Hepatocyte (in vitro differentiated cells): Measurements from ENCODE around the gene PARD3B. TPM values are rescaled to one million over a fixed set of nuclear protein-coding genes. Genes with fewer than 3 reads are reported as not detected.

Source experiments
- DNase-seq: peaks from one replicate; pipeline ENCODE4 v3.0.0-alpha.2; 2016; ENCODE audit warnings: low spot score
- H2AFZ ChIP-seq: fragments of 200-600 bp; sonication (generic); 2 replicates; pipeline ENCODE4 v1.6.0; 2016; ENCODE audit warnings: antibody characterized with exemption, mild to moderate bottlenecking
- H3K27ac ChIP-seq: fragments of 200-600 bp; sonication (generic); 2 replicates; pipeline ENCODE4 v1.5.1; 2016; ENCODE audit warnings: mild to moderate bottlenecking
- H3K27me3 ChIP-seq: fragments of 200-600 bp; sonication (generic); 2 replicates; pipeline ENCODE4 v1.6.1; 2016
- H3K36me3 ChIP-seq: fragments of 200-600 bp; sonication (generic); replicated peaks from 2 replicates; pipeline ENCODE4 v1.5.1; 2016; ENCODE audit warnings: low read depth; ENCODE audit not compliant: insufficient read depth
- H3K4me1 ChIP-seq: fragments of 200-600 bp; sonication (generic); 2 replicates; pipeline ENCODE4 v1.5.1; 2016; ENCODE audit warnings: mild to moderate bottlenecking, moderate library complexity; ENCODE audit not compliant: insufficient read depth
- H3K4me2 ChIP-seq: fragments of 200-600 bp; sonication (generic); 2 replicates; pipeline ENCODE4 v1.6.0; 2016
- H3K4me3 ChIP-seq: fragments of 200-600 bp; sonication (generic); 2 replicates; pipeline ENCODE4 v1.5.1; 2016; ENCODE audit warnings: mild to moderate bottlenecking
- H3K79me2 ChIP-seq: fragments of 200-600 bp; sonication (generic); 2 replicates; pipeline ENCODE4 v1.6.0; 2017; ENCODE audit warnings: mild to moderate bottlenecking
- H3K9me2 ChIP-seq: fragments of 200-600 bp; sonication (generic); replicated peaks from 2 replicates; pipeline ENCODE4 v1.6.0; 2017; ENCODE audit warnings: mild to moderate bottlenecking; ENCODE audit not compliant: insufficient read depth
- H3K9me3 ChIP-seq: fragments of 200-600 bp; sonication (generic); 2 replicates; pipeline ENCODE4 v1.5.1; 2016; ENCODE audit warnings: low read depth, mild to moderate bottlenecking
- H4K20me1 ChIP-seq: fragments of 200-600 bp; sonication (generic); 2 replicates; pipeline ENCODE4 v1.6.0; 2016; ENCODE audit warnings: mild to moderate bottlenecking; ENCODE audit not compliant: insufficient read depth, poor library complexity, severe bottlenecking
- EZH2 ChIP-seq: fragments of 200-600 bp; sonication (generic); IDR thresholded peaks from 2 replicates; pipeline ENCODE4 v1.6.1; 2016; ENCODE audit warnings: antibody characterized with exemption, mild to moderate bottlenecking, borderline replicate concordance
- EZH2phosphoT487 ChIP-seq: fragments of 200-600 bp; sonication (generic); IDR thresholded peaks from one replicate; pipeline ENCODE4 v1.6.1; 2018; ENCODE audit warnings: antibody characterized with exemption, mild to moderate bottlenecking, low read depth, moderate library complexity; ENCODE audit not compliant: unreplicated experiment, severe bottlenecking
- WGBS: methylation state at CpG from one replicate; pipeline ENCODE4 v1.1.6; 2016; ENCODE audit warnings: low lambda C conversion rate; ENCODE audit errors: missing lambda C conversion rate; 5-methylcytosine and 5-hydroxymethylcytosine counted together
- polyA plus RNA-seq: library from polyadenylated mRNA; unstranded; fragments of >200 nt; fragmentation: Nextera tagmentation; extraction: Ambion mirVana; gene quantifications from 2 replicates; pipeline ENCODE4 v1.2.1, GENCODE V29; 2016
- total RNA-seq: library from RNA; depleted of rRNA; stranded (reverse); fragments of >200 nt; gene quantifications from 2 replicates; pipeline ENCODE4 v1.2.3, GENCODE V29; 2014
- TF ChIP-seq, protein P1 (sequence below): fragments of 200-600 bp; sonication (generic); IDR thresholded peaks from 2 replicates; pipeline ENCODE4 v1.5.1; 2016; ENCODE audit warnings: antibody characterized with exemption, mild to moderate bottlenecking; ENCODE audit not compliant: poor library complexity

PARD3B gene
- total and polyA plus RNA-seq, 2 experiments from 2014 or later: 11.5 to 21.7 TPM

- Histone ChIP-seq H3K4me1 (no peaks in the 10 kb centered on the region), H3K36me3 (no peaks in the 10 kb centered on the region), H3K9me2 (no peaks in the 10 kb centered on the region), H3K27me3 (no peaks in the 10 kb centered on the region), H2AFZ (no peak overlapping the region), H4K20me1 (no peaks in the 10 kb centered on the region), H3K9me3 (no peaks in the 10 kb centered on the region), H3K79me2 (no peaks in the 10 kb centered on the region), H3K4me3 (no peak overlapping the region), H3K27ac (no peak overlapping the region), H3K4me2 (no peak overlapping the region)
- TF ChIP-seq EZH2 (no peak), EZH2phosphoT487 (no peak)
- TF ChIP-seq, protein P1, sequence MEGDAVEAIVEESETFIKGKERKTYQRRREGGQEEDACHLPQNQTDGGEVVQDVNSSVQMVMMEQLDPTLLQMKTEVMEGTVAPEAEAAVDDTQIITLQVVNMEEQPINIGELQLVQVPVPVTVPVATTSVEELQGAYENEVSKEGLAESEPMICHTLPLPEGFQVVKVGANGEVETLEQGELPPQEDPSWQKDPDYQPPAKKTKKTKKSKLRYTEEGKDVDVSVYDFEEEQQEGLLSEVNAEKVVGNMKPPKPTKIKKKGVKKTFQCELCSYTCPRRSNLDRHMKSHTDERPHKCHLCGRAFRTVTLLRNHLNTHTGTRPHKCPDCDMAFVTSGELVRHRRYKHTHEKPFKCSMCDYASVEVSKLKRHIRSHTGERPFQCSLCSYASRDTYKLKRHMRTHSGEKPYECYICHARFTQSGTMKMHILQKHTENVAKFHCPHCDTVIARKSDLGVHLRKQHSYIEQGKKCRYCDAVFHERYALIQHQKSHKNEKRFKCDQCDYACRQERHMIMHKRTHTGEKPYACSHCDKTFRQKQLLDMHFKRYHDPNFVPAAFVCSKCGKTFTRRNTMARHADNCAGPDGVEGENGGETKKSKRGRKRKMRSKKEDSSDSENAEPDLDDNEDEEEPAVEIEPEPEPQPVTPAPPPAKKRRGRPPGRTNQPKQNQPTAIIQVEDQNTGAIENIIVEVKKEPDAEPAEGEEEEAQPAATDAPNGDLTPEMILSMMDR: no peak
- 87% methylated on average over 3 of the region's 3 CpGs for WGBS
- DNase-seq: no peak
Observed at GRCh38 chr2:205232086-205232485, 686.8 kb downstream of the PARD3B start.

- TF ChIP-seq, protein P1: no peak
- no peak for TF ChIP-seq EZH2phosphoT487
- no peak for TF ChIP-seq EZH2
- Histone ChIP-seq H3K9me2 (no peaks in the 10 kb centered on the region), H3K27ac (no peak overlapping the region), H3K27me3 (no peaks in the 10 kb centered on the region), H3K79me2 (no peaks in the 10 kb centered on the region), H3K4me1 (no peaks in the 10 kb centered on the region), H3K4me3 (no peak overlapping the region), H2AFZ (no peak overlapping the region), H3K36me3 (no peaks in the 10 kb centered on the region), H3K4me2 (no peak overlapping the region), H3K9me3 (no peaks in the 10 kb centered on the region), H4K20me1 (no peaks in the 10 kb centered on the region)
- no peak for DNase-seq
- WGBS: 88% methylated on average over 1 of the region's 1 CpG
Observed at GRCh38 chr2:205235434-205235833, 690.2 kb downstream of the PARD3B start.

GRCh38 chr2:205237524-205237923 lies 692.2 kb downstream of the PARD3B start:
- Histone ChIP-seq H4K20me1 (no peaks in the 10 kb centered on the region), H3K9me3 (no peaks in the 10 kb centered on the region), H3K27ac (no peak overlapping the region), H3K79me2 (no peaks in the 10 kb centered on the region), H3K4me3 (no peak overlapping the region), H3K36me3 (no peaks in the 10 kb centered on the region), H3K4me2 (no peak overlapping the region), H3K4me1 (no peaks in the 10 kb centered on the region), H3K9me2 (no peaks in the 10 kb centered on the region), H2AFZ (no peak overlapping the region), H3K27me3 (no peaks in the 10 kb centered on the region)
- WGBS: 86% methylated on average over 3 of the region's 3 CpGs
- TF ChIP-seq EZH2 (no peak), EZH2phosphoT487 (no peak)
- TF ChIP-seq, protein P1: no peak
- DNase-seq: no peak

- H3K9me2 ChIP-seq: no peaks in the 10 kb centered on the region
- no peaks in the 10 kb centered on the region for H3K9me3 ChIP-seq
- DNase-seq: no peak
- TF ChIP-seq EZH2: no peak
- TF ChIP-seq, protein P1: no peak
- no peak for TF ChIP-seq EZH2phosphoT487
- no peak overlapping the region for H3K4me3 ChIP-seq
- H3K4me1 ChIP-seq: no peaks in the 10 kb centered on the region
- H3K4me2 ChIP-seq: no peak overlapping the region
- no peak overlapping the region for H3K27ac ChIP-seq
- no peaks in the 10 kb centered on the region for H4K20me1 ChIP-seq
- 87% methylated on average over 3 of the region's 3 CpGs for WGBS
- H3K79me2 ChIP-seq: no peaks in the 10 kb centered on the region
- H3K36me3 ChIP-seq: no peaks in the 10 kb centered on the region
- no peak overlapping the region for H2AFZ ChIP-seq
- H3K27me3 ChIP-seq: no peaks in the 10 kb centered on the region
Observed at GRCh38 chr2:205245001-205245400, 699.7 kb downstream of the PARD3B start.
